Midbrain (tissue), 1 donor: ENCODE results near the gene CPNE8.

ENCODE experiments used
- DNase-seq: peaks from one replicate; lab custom pipeline; 2025; lab: John Stamatoyannopoulos, UW

CPNE8 gene

GRCh38 chr12:38905480-38906351 is at the start of gene CPNE8:
Gene CPNE8, minus strand, starts transcription at chr12:38905591. Its CDS starts 57 bp downstream, at chr12:38905534.
- peak; percentile 58 for DNase-seq

GRCh38 chr12:38954238-38954873 is 49.0 kb upstream of the CPNE8 start:
- no peak for DNase-seq

- DNase-seq: no peak
These were observed 44.0 kb upstream of the CPNE8 start for GRCh38 chr12:38949363-38949762.

- no peak for DNase-seq
These were observed 29.3 kb upstream of the CPNE8 start for GRCh38 chr12:38934686-38935085.

- no peak for DNase-seq
These were observed 28.7 kb upstream of the CPNE8 start for GRCh38 chr12:38934078-38934584.

GRCh38 chr12:38932320-38932719 is 26.9 kb upstream of the CPNE8 start:
- no peak for DNase-seq

GRCh38 chr12:38931461-38931860 is 26.1 kb upstream of the CPNE8 start:
- no peak for DNase-seq

GRCh38 chr12:38930990-38931389 is 25.6 kb upstream of the CPNE8 start:
- DNase-seq: no peak

GRCh38 chr12:38926501-38926900 is 21.1 kb upstream of the CPNE8 start:
- no peak for DNase-seq

GRCh38 chr12:38921025-38921677 is 15.8 kb upstream of the CPNE8 start:
- no peak for DNase-seq

GRCh38 chr12:38919191-38919590 is 13.8 kb upstream of the CPNE8 start:
- DNase-seq: peak; percentile 15

GRCh38 chr12:38915429-38916182 is 10.2 kb upstream of the CPNE8 start:
- no peak for DNase-seq

GRCh38 chr12:38912116-38912515 is 6.7 kb upstream of the CPNE8 start:
- DNase-seq: no peak

GRCh38 chr12:38911611-38912010 is 6.2 kb upstream of the CPNE8 start:
- DNase-seq: no peak

GRCh38 chr12:38907201-38907923 is 2.0 kb upstream of the CPNE8 start:
- DNase-seq: no peak

GRCh38 chr12:38906482-38907200 is 1.2 kb upstream of the CPNE8 start:
- DNase-seq: peak; percentile 86

GRCh38 chr12:38904537-38905479 is 583 bp downstream of the CPNE8 start:
- peak; percentile 58 for DNase-seq

- DNase-seq: no peak
These were observed 1.8 kb downstream of the CPNE8 start for GRCh38 chr12:38903596-38903995.

GRCh38 chr12:38898001-38898684 is 7.2 kb downstream of the CPNE8 start:
- DNase-seq: no peak
